ENCODE results near the gene DCST2. TPM values are rescaled to one million over a fixed set of nuclear protein-coding genes. Genes with fewer than 3 reads are reported as not detected.

The DCST2 gene
- total and polyA plus RNA-seq, 10 of the 15 experiments (the other 5 are each of a cell fraction or from before 2014, with no cell fraction given) = 0.33 to 0.41 (median 0.36) TPM; not detected in 7

DNA sequence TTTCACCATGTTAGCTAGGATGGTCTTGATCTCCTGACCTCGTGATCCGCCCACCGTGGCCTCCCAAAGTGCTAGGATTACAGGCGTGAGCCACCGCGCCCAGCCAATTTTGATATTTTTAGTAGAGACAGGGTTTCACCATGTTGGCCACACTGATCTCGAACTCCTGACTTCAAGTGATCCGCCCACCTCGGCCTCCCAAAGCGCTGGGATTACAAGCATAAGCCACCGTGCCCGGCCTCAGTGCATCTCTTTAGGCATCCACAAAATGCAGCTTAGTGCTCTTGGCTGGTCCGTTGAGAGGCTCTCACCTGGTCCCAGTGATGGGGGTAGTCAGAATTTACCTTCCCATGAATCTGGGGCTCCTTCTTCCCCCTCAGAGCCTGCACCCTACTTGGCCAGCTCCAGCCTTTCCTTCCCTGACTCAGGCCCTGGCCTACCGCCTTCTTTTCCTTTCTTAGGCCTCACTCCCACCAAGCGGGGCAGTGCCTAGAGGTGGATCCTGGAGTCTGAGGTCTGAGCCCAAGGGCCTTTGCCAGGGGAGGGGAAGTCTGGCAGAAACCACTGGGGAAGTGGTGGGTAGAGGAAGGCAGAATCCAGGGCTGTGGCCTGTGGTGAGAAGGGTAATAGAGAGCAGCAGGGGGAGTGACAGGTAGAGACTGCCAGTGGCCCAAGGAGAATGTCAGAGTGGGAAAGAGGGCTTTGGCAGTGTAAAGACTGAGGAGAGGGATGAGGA is 36.4 kb downstream of the DCST2 start:
- Histone ChIP-seq H3K79me2 (ENCODE audit: control insufficient read depth, insufficient read depth, low read length) (peaks cover 2% of the 10 kb centered on the region), H3K27me3 (replicated peaks in 1 of 2; ENCODE audit: control insufficient read depth in 2 of 2, insufficient read depth in 2 of 2, low read length in 1 of 2) (no peaks in the 10 kb centered on the region), H3K9me3 (replicated peaks; ENCODE audit: control insufficient read depth, insufficient read depth, low read length) (no peaks in the 10 kb centered on the region), H3K9ac (ENCODE audit: control insufficient read depth, insufficient read depth, low read length) (no peak overlapping the region), H3K4me3 (no peak overlapping the region), H3K36me3 (ENCODE audit: control insufficient read depth in 2 of 2, insufficient read depth in 2 of 2, low read length in 1 of 2) (no peaks in the 10 kb centered on the region), H3K27ac (ENCODE audit: control insufficient read depth, insufficient read depth) (no peak overlapping the region), H2AFZ (ENCODE audit: control insufficient read depth, low read depth, low read length) (no peak overlapping the region), H4K20me1 (ENCODE audit: control insufficient read depth, insufficient read depth) (no peaks in the 10 kb centered on the region), H3K4me1 (ENCODE audit: control insufficient read depth, insufficient read depth, low read length) (peaks cover 12% of the 10 kb centered on the region), H3K4me2 (ENCODE audit: control insufficient read depth, insufficient read depth) (no peak overlapping the region)
- in situ Hi-C loops (cut with MboI) (no loop called here), intact Hi-C loops (cut with micrococcal nuclease; ENCODE audit: unreplicated experiment) (no loop called here)
- ATAC-seq = no peak
- no peak for DNase-seq (ENCODE audit: low read depth, low spot score)
- CTCF ChIA-PET = interaction anchor here (0.6 to 11.0 kb wide), 7 partner anchors 16 to 438 kb away, joined by 3 to 226 read pairs (median 4); partner anchors contain the start of genes CKS1B, FLAD1, PBXIP1 and SHC1
- POLR2A ChIA-PET = interaction anchor here (0.6 to 3.4 kb wide), 7 partner anchors 13 to 399 kb away, joined by 3 to 13 read pairs (median 5); partner anchors contain the start of genes FLAD1, PYGO2 and SHC1
- WGBS (ENCODE audit: insufficient coverage, insufficient replicate concordance, low lambda C conversion rate, missing lambda C conversion rate) = 91% methylated on average over 15 of the region's 15 CpGs
- no peak for FAIRE-seq
- SMC1A ChIA-PET (ENCODE audit: uncharacterized antibody, unreplicated experiment) = interaction anchor here (1.9 to 8.1 kb wide), 4 partner anchors 14 to 41 kb away, joined by 7 to 69 read pairs (median 19); partner anchors contain the start of genes CKS1B, FLAD1, PBXIP1 and SHC1
- TF ChIP-seq MTA3 (IDR thresholded peaks at IDR 0.05; ENCODE audit: borderline replicate concordance, low read length) = no peak
- TF ChIP-seq YBX1 (IDR thresholded peaks at IDR 0.05) = no peak
- no peak for TF ChIP-seq SIN3A (IDR thresholded peaks at IDR 0.05; ENCODE audit: low read depth, low read length)
- TF ChIP-seq NR2C1 (IDR thresholded peaks at IDR 0.05) = no peak
- no peak for TF ChIP-seq CHD2 (IDR thresholded peaks at IDR 0.05; ENCODE audit: borderline replicate concordance, low read depth, low read length)
- no peak for TF ChIP-seq CBFB (IDR thresholded peaks at IDR 0.05; ENCODE audit: low read depth)
- TF ChIP-seq ZNF24 (IDR thresholded peaks at IDR 0.05) = no peak
- no peak for TF ChIP-seq SMC3 (IDR thresholded peaks at IDR 0.05; ENCODE audit: borderline replicate concordance, low read length)
- TF ChIP-seq SP1 (IDR thresholded peaks at IDR 0.05; ENCODE audit: low read depth, low read length) = no peak
- TF ChIP-seq TBL1XR1 (IDR thresholded peaks at IDR 0.05; ENCODE audit: low read depth, low read length) = no peak
- TF ChIP-seq MEF2B (IDR thresholded peaks at IDR 0.05; ENCODE audit: partially characterized antibody, poor library complexity, severe bottlenecking) = no peak
- TF ChIP-seq BCLAF1 (IDR thresholded peaks at IDR 0.05) = no peak
- no peak for TF ChIP-seq NBN (IDR thresholded peaks at IDR 0.05)
- TF ChIP-seq POLR2AphosphoS5 (IDR thresholded peaks at IDR 0.05; ENCODE audit: low read length) = no peak
- TF ChIP-seq BMI1 (IDR thresholded peaks at IDR 0.05; ENCODE audit: borderline replicate concordance) = no peak
- no peak for TF ChIP-seq YY1 (IDR thresholded peaks at IDR 0.05; ENCODE audit: low read depth, low read length)
- no peak for TF ChIP-seq SUPT20H (IDR thresholded peaks at IDR 0.05; ENCODE audit: borderline replicate concordance, control insufficient read depth, low read depth, low read length)
- RAD21 ChIA-PET (ENCODE audit: unreplicated experiment) = interaction anchor here (0.6 to 3.0 kb wide), 4 partner anchors 21 to 392 kb away, joined by 3 to 12 read pairs (median 4); partner anchors contain the start of gene SHC1
- BruUV-seq (replicated peaks) = no TSS peak
